Upper lobe of right lung (tissue), 1 donor: ENCODE measurements around the gene KLHL1. TPM values are rescaled to one million over a fixed set of nuclear protein-coding genes. Genes with fewer than 3 reads are reported as not detected.

ENCODE experiments used
- ATAC-seq: fragments of 200-7000 bp; cut with Tn5 transposase; one replicate; pipeline ENCODE4 v1.9.1; 2020; ENCODE audit warnings: mild to moderate bottlenecking, moderate library complexity
- DNase-seq: peaks from one replicate; pipeline ENCODE4 v3.0.0-alpha.2; 2020
- H3K27ac ChIP-seq: fragments of 200-600 bp; one replicate; pipeline ENCODE4 v1.8.0; 2022
- H3K27me3 ChIP-seq: fragments of 200-600 bp; one replicate; pipeline ENCODE4 v1.8.0; 2022; ENCODE audit warnings: mild to moderate bottlenecking
- H3K36me3 ChIP-seq: fragments of 200-600 bp; one replicate; pipeline ENCODE4 v1.8.0; 2022
- H3K4me1 ChIP-seq: fragments of 200-600 bp; one replicate; pipeline ENCODE4 v1.8.0; 2022
- H3K4me3 ChIP-seq: fragments of 200-600 bp; one replicate; pipeline ENCODE4 v1.8.0; 2022; ENCODE audit warnings: mild to moderate bottlenecking
- H3K9me3 ChIP-seq: fragments of 200-600 bp; one replicate; pipeline ENCODE4 v1.8.0; 2022
- CTCF ChIP-seq: fragments of 200-600 bp; IDR thresholded peaks from one replicate; pipeline ENCODE4 v1.8.0; 2022; ENCODE audit warnings: antibody characterized with exemption
- intact Hi-C: fragments of 100-400 bp; cut with DNase I; formaldehyde crosslinking; loops from one replicate; pipeline ENCODE4 v1.11.0; 2022
- total RNA-seq: library from RNA; stranded (reverse); fragmentation: NEBNext Ultra II Directional; extraction: Animal tissue kit (Norgen Biotek cat#: 25700); gene quantifications from one replicate; pipeline ENCODE4 v1.2.1, GENCODE V29; 2021
- donor health status: DM: no; HTN: yes; CAD: no; lungs with severe emphysema.

Gene KLHL1
- total RNA-seq, 1 donor from 2014 or later: not detected

DNA sequence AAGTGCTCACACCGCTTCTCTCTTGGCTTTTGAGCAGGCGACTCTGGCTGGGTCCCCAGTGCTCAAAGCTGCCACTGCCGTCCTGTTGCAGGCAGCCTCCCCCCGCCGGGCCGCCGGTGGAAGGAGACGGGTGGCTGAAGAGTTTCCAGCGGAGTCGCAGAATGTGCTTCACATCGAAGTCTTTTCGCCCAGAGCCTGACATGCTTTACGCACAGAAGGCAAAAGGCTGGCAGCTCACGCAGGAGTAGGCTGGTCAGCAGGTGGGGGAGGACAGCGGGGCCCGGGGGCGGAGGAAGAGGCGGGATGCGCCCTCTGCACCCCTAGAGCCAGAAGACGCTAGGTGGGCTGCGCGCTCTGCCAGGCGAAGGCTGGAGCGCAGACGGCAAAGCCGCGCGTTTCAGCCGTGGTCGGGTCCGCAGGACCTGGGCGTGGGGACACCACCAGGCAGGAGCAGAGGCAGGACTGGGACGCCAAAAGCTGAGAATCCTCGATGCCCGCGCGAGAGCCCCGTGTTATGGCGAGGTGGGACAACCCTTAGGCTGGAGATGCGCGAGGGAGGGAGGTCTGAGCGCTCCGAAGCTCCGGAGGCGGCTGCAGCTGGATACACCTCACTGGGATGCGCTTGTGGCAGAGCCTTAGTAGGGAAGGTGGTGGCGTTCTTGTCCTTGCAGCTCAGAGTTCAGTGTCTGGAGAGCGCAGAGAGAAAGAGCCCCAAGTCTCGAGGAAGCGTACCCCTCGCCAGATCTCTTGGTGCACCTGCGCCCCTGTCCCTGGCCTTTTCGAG, 562 bp downstream of the KLHL1 start, which contains the start of gene ATXN8OS:
ATXN8OS (plus strand) TSS at position 329 of the 784 bp plus-strand sequence.
- H3K4me1 ChIP-seq: no peaks in the 10 kb centered on the region
- H3K36me3 ChIP-seq: no peaks in the 10 kb centered on the region
- H3K27ac ChIP-seq: no peak within 1 kb of the TSS
- H3K9me3 ChIP-seq: no peaks in the 10 kb centered on the region
- no peak within 1 kb of the TSS for H3K4me3 ChIP-seq
- intact Hi-C loops: no loop called here
- ATAC-seq: peak; percentile 12
- no peaks in the 10 kb centered on the region for H3K27me3 ChIP-seq
- DNase-seq: no peak
- TF ChIP-seq CTCF: no peak

DNA sequence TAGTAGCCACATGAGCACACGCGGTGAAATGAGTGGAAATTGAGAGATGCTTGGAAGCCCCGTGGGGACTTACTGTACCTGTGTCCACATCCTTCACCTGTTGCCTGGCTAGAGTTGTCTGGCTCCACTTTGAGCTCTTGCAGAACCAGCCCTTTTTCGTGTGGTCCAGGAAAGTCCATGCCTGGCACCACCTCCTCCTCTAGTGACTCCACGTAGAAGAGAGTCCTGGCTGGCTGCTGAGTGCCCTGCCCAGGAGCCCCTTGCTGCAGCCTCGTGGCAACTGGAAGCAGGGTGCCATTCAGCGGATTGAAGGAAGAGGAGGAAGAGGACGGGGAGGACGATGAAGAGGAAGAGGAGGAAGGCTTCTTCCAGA, 1.1 kb downstream of the KLHL1 start:
- Histone ChIP-seq H3K27ac (no peak overlapping the region), H3K4me1 (no peaks in the 10 kb centered on the region), H3K36me3 (no peaks in the 10 kb centered on the region), H3K9me3 (no peaks in the 10 kb centered on the region), H3K4me3 (no peak overlapping the region), H3K27me3 (no peaks in the 10 kb centered on the region)
- DNase-seq (no peak), ATAC-seq (no peak)
- intact Hi-C loops: no loop called here
- no peak for TF ChIP-seq CTCF

GRCh38 chr13:70104481-70104880, 3.8 kb downstream of the KLHL1 start:
- no peaks in the 10 kb centered on the region for H3K36me3 ChIP-seq
- H3K9me3 ChIP-seq: no peaks in the 10 kb centered on the region
- no peaks in the 10 kb centered on the region for H3K4me1 ChIP-seq
- no peak for ATAC-seq
- H3K27me3 ChIP-seq: no peaks in the 10 kb centered on the region
- intact Hi-C loops: no loop called here
- no peak for DNase-seq
- no peak overlapping the region for H3K4me3 ChIP-seq
- no peak overlapping the region for H3K27ac ChIP-seq
- no peak for TF ChIP-seq CTCF

- Histone ChIP-seq H3K9me3 (no peaks in the 10 kb centered on the region), H3K4me3 (no peak overlapping the region), H3K27ac (no peak overlapping the region), H3K36me3 (no peaks in the 10 kb centered on the region), H3K27me3 (no peaks in the 10 kb centered on the region), H3K4me1 (no peaks in the 10 kb centered on the region)
- no peak for DNase-seq
- TF ChIP-seq CTCF: peak; percentile 9
- no peak for ATAC-seq
- intact Hi-C loops: no loop called here
Observed at GRCh38 chr13:70098669-70099068, 9.6 kb downstream of the KLHL1 start.

DNA sequence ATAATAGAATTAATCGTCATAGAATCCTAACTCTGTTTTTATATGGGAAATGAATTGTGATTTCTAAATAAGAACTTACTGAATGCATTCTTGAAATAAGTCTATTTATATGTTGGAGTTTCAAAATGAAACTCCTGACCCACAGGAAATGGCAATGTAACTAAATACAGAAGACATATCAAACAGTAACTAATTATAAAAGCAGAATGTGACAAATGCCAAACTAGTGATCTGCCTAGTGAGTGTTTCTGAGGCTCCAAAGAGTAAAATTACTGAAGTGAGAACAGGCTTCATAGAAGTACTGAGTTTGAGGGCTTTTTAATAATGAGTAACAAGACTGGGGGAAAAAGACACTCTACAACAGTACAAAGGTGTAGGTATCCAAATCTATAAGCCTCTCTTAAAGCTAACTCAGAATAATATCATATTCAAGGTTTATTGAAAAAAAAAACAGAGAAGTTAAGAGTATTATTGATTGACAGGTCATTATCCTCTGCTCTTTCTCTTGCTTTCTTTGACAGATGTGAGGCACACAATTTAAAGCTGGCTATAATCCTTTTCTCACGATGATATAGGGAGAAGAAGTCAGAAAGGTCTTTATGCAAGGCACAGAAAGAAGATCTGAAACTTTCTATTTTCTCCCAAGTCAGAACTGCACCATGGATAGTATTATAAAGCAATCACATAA, 18.1 kb downstream of the KLHL1 start:
- no peaks in the 10 kb centered on the region for H3K27me3 ChIP-seq
- no peaks in the 10 kb centered on the region for H3K9me3 ChIP-seq
- DNase-seq: no peak
- no peak overlapping the region for H3K27ac ChIP-seq
- no peak overlapping the region for H3K4me3 ChIP-seq
- no peaks in the 10 kb centered on the region for H3K36me3 ChIP-seq
- ATAC-seq: no peak
- no peaks in the 10 kb centered on the region for H3K4me1 ChIP-seq
- intact Hi-C loops: no loop called here
- no peak for TF ChIP-seq CTCF
